Measurements from ENCODE around the gene CLIC3.

- TF ChIP-seq, protein P1, sequence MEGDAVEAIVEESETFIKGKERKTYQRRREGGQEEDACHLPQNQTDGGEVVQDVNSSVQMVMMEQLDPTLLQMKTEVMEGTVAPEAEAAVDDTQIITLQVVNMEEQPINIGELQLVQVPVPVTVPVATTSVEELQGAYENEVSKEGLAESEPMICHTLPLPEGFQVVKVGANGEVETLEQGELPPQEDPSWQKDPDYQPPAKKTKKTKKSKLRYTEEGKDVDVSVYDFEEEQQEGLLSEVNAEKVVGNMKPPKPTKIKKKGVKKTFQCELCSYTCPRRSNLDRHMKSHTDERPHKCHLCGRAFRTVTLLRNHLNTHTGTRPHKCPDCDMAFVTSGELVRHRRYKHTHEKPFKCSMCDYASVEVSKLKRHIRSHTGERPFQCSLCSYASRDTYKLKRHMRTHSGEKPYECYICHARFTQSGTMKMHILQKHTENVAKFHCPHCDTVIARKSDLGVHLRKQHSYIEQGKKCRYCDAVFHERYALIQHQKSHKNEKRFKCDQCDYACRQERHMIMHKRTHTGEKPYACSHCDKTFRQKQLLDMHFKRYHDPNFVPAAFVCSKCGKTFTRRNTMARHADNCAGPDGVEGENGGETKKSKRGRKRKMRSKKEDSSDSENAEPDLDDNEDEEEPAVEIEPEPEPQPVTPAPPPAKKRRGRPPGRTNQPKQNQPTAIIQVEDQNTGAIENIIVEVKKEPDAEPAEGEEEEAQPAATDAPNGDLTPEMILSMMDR (IDR thresholded peaks at IDR 0.05; ENCODE audit: low read length), result no peak
- no peak for TF ChIP-seq EZH2 (IDR thresholded peaks at IDR 0.05; ENCODE audit: borderline replicate concordance, low read length)
Observed at GRCh38 chr9:137006116-137007003, 10.0 kb upstream of the CLIC3 start.
